ENCODE measurements around the gene TRIM23.

GRCh38 chr5:65544473-65544872 lies 79.7 kb downstream of the TRIM23 start:
- no peak for TF ChIP-seq POLR2A (IDR thresholded peaks at IDR 0.05)
- no peak for TF ChIP-seq CTCF (IDR thresholded peaks at IDR 0.05)
- TF ChIP-seq POLR2AphosphoS5 (IDR thresholded peaks at IDR 0.05) = no peak

Data from transverse colon (tissue), 4 donors.